ENCODE data around the gene PRKCA. TPM values are rescaled to one million over a fixed set of nuclear protein-coding genes. Genes with fewer than 3 reads are reported as not detected.
"Not testable (repeated sequence)": the region's sequence is repeated elsewhere in the genome, so short reads cannot be mapped to it uniquely, and the experiment has no call there.

PRKCA gene
- total RNA-seq, 2 experiments from 2014 or later = 63.1 to 68.9 TPM

DNA sequence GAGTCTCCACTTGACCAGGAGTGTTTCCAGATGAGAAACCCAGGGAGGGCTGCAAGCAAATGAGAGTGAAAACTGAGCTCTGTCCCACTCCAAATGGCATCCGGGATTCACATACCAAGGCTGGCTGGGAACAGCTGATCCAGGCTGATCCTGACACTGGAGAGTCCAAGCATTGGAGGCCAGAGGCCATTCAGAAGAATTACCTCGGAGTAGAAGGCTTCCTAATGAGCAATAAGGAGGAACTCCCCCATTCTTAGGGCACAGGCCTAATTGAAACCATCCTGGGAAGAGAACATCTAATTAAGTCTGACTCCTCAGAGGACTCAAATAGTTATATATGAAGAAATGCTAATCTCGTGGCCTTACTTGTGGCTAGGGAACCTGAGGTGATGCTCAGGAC lies 142.8 kb downstream of the PRKCA start:
- no peak overlapping the region for H3K27ac Mint-ChIP-seq
- H3K4me1 Mint-ChIP-seq = peaks cover 7% of the 10 kb centered on the region
- H3K27me3 Mint-ChIP-seq = no peaks in the 10 kb centered on the region
- peaks cover 38% of the 10 kb centered on the region for H3K36me3 Mint-ChIP-seq
- H3K4me3 Mint-ChIP-seq = no peak overlapping the region
- no peaks in the 10 kb centered on the region for H3K9me3 Mint-ChIP-seq (ENCODE audit: low read depth)
- ATAC-seq = no peak
- CTCF ChIA-PET = no interaction called here
- no peak for DNase-seq

DNA sequence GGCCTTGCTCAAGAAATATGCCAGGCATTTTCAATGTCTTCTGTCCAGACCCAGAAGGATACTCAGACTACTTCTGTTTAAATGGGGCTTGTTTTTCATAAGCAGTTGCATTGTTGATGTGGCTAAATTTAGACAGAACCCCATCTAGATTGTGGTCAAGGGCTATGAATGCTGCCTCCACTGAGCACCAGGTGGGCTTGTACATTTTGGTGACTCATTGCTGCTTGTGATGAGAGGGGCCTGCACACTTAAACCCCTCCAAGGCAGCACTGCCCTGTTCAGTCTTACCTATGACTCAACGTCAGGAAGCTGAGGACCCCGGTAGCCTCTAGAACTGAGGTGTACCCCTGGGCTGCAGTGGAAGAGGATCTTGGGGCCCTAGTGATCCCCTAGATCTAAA lies 144.0 kb downstream of the PRKCA start:
- H3K36me3 Mint-ChIP-seq = peaks cover 40% of the 10 kb centered on the region
- H3K4me1 Mint-ChIP-seq = peaks cover 7% of the 10 kb centered on the region
- DNase-seq (no peak), ATAC-seq (no peak)
- no peaks in the 10 kb centered on the region for H3K9me3 Mint-ChIP-seq (ENCODE audit: low read depth)
- no peak overlapping the region for H3K4me3 Mint-ChIP-seq
- CTCF ChIA-PET = no interaction called here
- H3K27ac Mint-ChIP-seq = no peak overlapping the region
- H3K27me3 Mint-ChIP-seq = no peaks in the 10 kb centered on the region

DNA sequence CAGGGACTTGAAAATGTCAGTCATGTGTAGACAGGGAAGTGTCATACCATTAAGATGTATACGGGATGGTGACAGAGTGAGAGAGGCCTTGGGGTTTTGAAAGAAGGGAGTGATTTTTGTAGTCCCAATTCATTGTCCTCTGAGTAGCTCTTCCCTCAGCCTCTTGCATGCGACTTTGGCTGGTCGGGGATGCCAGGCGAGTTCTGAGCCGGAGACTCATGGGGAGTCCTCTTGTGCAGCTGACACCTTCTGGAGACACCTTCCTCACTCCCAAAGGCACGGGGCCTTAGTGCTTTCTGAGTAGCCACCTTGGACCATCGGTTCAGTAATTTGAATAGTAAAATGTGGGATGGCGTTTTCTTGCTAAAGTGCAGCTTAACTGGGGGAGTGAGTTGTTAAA lies 144.7 kb downstream of the PRKCA start:
- Mint-ChIP-seq H3K4me3 (no peak overlapping the region), H3K27me3 (no peaks in the 10 kb centered on the region), H3K27ac (no peak overlapping the region), H3K4me1 (peaks cover 7% of the 10 kb centered on the region), H3K36me3 (peaks cover 39% of the 10 kb centered on the region), H3K9me3 (ENCODE audit: low read depth) (no peaks in the 10 kb centered on the region)
- DNase-seq (no peak), ATAC-seq (no peak)
- CTCF ChIA-PET = no interaction called here

DNA sequence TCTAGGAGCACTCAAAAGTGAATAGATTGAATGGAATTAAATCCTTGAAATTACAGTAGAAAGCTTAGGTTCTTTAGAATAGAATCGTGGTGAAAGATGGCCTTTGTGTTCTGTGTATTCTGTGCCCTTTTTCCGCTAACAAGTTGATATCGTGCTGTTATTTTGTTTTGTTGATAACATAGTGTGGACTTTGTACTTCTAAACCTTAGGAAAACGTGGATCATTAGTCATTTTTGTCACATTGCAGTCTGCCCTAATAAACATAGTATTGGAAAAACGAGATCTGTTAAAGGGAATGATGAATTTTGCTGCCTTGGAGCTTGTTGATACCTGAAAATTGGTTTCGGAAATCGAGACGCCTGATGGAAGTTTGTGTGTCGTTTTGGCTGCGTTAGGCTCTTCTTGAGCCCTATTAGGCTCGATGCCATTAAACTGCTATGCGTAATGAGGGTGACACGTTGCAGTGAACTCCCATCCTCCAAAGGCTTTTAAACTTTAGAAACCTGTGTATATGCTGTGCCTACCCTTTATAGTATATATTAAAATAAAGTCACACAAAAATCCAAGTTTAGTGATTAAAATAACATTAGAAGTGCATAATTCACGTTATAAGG lies 145.7 kb downstream of the PRKCA start:
- Mint-ChIP-seq H3K4me3 (no peak overlapping the region), H3K9me3 (ENCODE audit: low read depth) (no peaks in the 10 kb centered on the region), H3K4me1 (peaks cover 7% of the 10 kb centered on the region), H3K27ac (no peak overlapping the region), H3K27me3 (no peaks in the 10 kb centered on the region), H3K36me3 (peaks cover 34% of the 10 kb centered on the region)
- CTCF ChIA-PET = no interaction called here
- ATAC-seq (no peak), DNase-seq (no peak)

- DNase-seq (no peak), ATAC-seq (no peak)
- Mint-ChIP-seq H3K27me3 (no peaks in the 10 kb centered on the region), H3K9me3 (ENCODE audit: low read depth) (no peaks in the 10 kb centered on the region), H3K36me3 (peaks cover 29% of the 10 kb centered on the region), H3K4me3 (no peak overlapping the region), H3K27ac (no peak overlapping the region), H3K4me1 (peaks cover 7% of the 10 kb centered on the region)
- CTCF ChIA-PET = interaction anchor here (0.7 to 0.8 kb wide), 2 partner anchors 13 to 127 kb away, joined by 3 read pairs; no protein-coding TSS in a partner anchor
These were observed 147.1 kb downstream of the PRKCA start for GRCh38 chr17:66449418-66449977.

DNA sequence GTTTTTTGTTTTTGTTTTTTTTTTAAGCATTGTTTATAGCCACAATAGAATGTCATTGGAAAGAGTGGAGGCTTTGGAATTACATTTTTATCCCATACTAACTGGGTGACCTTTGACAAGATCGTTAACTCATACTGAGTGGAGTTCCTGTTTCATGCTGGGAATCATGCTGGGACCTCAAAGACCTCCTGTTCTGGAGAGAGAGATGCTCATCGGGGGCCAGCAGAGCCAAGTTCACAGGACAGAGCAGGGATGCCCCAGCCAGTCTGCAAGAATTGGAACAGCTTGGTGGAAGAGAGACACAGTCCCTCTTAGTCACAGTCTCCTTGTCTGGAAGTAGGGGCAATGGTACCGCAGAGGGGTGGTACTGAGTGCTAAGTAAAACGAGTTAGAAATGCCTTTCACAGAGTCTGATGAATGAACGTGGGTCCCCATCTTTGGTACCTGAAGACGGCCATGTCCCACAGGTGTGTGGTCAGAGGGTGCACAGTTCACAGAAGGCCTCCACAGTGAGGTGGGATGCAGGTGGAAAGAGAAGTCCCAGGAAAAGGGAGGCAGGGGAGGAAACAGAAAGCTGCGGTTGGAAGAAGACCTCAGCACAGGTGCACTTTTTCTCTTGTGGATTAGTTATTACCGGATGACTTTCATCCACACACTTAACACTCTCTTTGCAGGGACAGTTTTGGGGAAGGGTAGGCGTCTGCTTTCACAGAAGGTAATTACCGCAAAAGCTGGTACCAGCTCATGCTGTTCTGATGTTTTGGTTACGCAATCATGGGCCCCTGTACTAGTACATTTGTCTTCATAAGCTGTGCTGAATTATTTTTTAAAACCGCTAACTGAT lies 147.8 kb downstream of the PRKCA start:
- Mint-ChIP-seq H3K9me3 (ENCODE audit: low read depth) (no peaks in the 10 kb centered on the region), H3K27ac (no peak overlapping the region), H3K4me1 (peaks cover 7% of the 10 kb centered on the region), H3K4me3 (no peak overlapping the region), H3K27me3 (no peaks in the 10 kb centered on the region), H3K36me3 (peaks cover 27% of the 10 kb centered on the region)
- CTCF ChIA-PET = no interaction called here
- ATAC-seq = no peak
- no peak for DNase-seq

DNA sequence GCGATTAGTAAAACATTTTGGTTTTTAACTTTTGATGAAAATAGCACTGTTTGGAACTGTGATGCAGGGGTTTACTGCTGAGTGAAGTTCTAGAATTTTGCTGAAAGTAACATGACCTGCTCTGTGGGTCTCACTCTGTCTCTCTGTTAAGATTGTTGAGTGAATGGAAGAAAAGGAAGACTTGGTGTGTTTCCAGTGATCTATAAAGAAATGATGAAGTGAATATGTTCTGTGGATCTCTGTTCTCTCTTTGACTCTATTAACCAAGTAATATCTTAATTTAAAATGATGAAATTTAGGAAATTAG lies 148.4 kb downstream of the PRKCA start:
- DNase-seq (no peak), ATAC-seq (no peak)
- Mint-ChIP-seq H3K36me3 (peaks cover 29% of the 10 kb centered on the region), H3K27me3 (no peaks in the 10 kb centered on the region), H3K9me3 (ENCODE audit: low read depth) (peaks cover 1% of the 10 kb centered on the region), H3K4me3 (no peak overlapping the region), H3K4me1 (peaks cover 5% of the 10 kb centered on the region), H3K27ac (no peak overlapping the region)
- CTCF ChIA-PET = no interaction called here

- ATAC-seq = no peak
- Mint-ChIP-seq H3K9me3 (ENCODE audit: low read depth) (peaks cover 2% of the 10 kb centered on the region), H3K4me1 (no peaks in the 10 kb centered on the region), H3K36me3 (peaks cover 31% of the 10 kb centered on the region), H3K27ac (no peak overlapping the region), H3K27me3 (no peaks in the 10 kb centered on the region), H3K4me3 (no peak overlapping the region)
- CTCF ChIA-PET = no interaction called here
- DNase-seq = no peak
These were observed 149.1 kb downstream of the PRKCA start for GRCh38 chr17:66451188-66452149.

DNA sequence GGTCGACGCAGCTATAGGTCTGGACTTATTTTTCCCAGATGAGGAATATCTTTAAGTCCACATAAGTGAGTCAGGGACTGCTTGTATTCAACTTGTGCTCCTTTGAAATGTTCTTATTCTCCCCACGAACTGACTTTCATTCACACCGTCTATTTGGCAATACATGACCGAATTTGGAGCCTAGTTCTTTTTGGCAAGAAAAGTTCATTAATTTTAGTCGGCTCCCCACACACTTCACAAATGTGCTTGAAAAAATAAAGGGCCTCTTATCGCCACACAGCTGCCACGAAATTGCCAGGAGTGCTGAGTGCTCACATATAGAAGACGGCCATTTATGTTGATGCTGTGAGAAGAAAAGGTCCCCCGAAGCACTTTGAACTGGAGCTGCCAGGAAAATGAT lies 152.6 kb downstream of the PRKCA start:
- Mint-ChIP-seq H3K27me3 (no peaks in the 10 kb centered on the region), H3K27ac (no peak overlapping the region), H3K4me1 (no peaks in the 10 kb centered on the region), H3K36me3 (peaks cover 52% of the 10 kb centered on the region), H3K9me3 (ENCODE audit: low read depth) (peaks cover 14% of the 10 kb centered on the region), H3K4me3 (no peak overlapping the region)
- CTCF ChIA-PET = no interaction called here
- DNase-seq = no peak
- no peak for ATAC-seq

DNA sequence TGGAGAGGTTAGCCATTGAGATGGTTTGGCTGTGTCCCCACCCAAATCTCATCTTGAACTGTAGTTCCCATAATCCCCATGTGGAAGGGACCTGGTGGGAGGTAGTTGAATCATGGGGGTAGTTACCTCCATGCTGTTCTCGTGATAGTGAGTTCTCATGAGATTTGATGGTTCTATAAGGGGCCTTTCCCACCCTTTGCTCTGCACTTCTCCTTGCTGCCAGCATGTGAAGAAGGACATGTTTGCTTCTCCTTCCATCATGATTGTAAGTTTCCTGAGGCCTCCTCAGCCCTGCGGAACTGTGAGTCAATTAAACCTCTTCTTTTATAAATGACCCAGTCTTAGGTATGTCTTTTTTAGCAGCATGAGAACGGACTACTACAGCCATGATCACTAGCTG lies 155.1 kb downstream of the PRKCA start:
- DNase-seq, H3K27me3 Mint-ChIP-seq, CTCF ChIA-PET, ATAC-seq, H3K27ac Mint-ChIP-seq, H3K4me1 Mint-ChIP-seq, H3K4me3 Mint-ChIP-seq: not testable (repeated sequence)
- Mint-ChIP-seq H3K9me3 (ENCODE audit: low read depth) (peaks cover 14% of the 10 kb centered on the region), H3K36me3 (peaks cover 49% of the 10 kb centered on the region)

GRCh38 chr17:66458782-66459181 lies 156.4 kb downstream of the PRKCA start:
- CTCF ChIA-PET = interaction anchor here (1.3 kb wide), 1 partner anchor 10 kb away, joined by 5 read pairs; no protein-coding TSS in a partner anchor
- ATAC-seq (no peak), DNase-seq (no peak)
- Mint-ChIP-seq H3K4me3 (no peak overlapping the region), H3K4me1 (no peaks in the 10 kb centered on the region), H3K27me3 (no peaks in the 10 kb centered on the region), H3K36me3 (peaks cover 44% of the 10 kb centered on the region), H3K27ac (no peak overlapping the region), H3K9me3 (ENCODE audit: low read depth) (peaks cover 14% of the 10 kb centered on the region)

DNA sequence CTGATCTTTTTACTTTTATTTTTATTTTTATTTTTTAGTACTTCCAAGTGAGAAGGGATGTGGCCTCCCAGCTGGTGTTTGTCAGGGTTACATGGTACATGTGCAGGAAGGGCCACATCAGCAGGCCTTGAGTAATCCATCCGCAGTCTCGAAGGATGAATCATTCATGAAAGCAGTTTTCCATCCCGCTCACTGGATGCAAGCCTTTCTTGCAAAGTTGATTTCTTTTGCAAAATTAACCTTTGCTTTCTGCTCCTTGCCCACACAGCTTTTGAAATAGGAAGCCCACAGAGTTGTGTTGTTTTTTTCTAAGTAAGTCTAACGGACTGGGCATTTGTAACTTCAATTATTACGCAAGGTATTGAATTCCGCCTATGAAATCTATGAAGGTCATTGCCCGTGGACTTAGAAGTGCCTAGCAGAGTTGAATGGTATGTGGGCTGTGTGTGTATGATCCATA lies 157.4 kb downstream of the PRKCA start:
- DNase-seq = no peak
- no peak for ATAC-seq
- peaks cover 38% of the 10 kb centered on the region for H3K36me3 Mint-ChIP-seq
- no peak overlapping the region for H3K4me3 Mint-ChIP-seq
- H3K4me1 Mint-ChIP-seq = no peaks in the 10 kb centered on the region
- no peaks in the 10 kb centered on the region for H3K27me3 Mint-ChIP-seq
- H3K9me3 Mint-ChIP-seq (ENCODE audit: low read depth) = peaks cover 14% of the 10 kb centered on the region
- CTCF ChIA-PET = interaction anchor here (0.6 to 1.3 kb wide), 2 partner anchors 9 to 107 kb away, joined by 3 to 5 read pairs; no protein-coding TSS in a partner anchor
- no peak overlapping the region for H3K27ac Mint-ChIP-seq

DNA sequence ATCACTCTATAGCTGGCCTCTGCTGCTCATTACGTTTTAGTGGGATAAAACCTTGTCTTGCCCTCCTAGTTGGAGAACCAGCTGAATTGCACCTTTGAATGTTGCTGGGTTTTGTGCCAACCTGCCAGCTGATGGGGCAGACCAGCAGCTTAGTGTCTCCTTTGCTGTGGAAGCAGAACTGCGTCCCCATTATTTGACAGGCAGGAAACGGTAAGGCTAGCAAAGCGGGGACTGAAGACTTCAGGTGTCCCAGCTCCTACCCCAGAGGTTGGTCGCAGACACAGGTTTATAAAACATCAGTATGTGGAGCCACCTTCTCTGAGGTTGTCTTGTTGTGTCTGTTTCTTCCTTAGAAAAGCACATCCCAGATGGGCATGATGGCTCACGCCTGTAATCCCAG lies 158.1 kb downstream of the PRKCA start:
- ATAC-seq (no peak), DNase-seq (no peak)
- Mint-ChIP-seq H3K9me3 (ENCODE audit: low read depth) (peaks cover 14% of the 10 kb centered on the region), H3K27me3 (no peaks in the 10 kb centered on the region), H3K4me3 (no peak overlapping the region), H3K4me1 (peaks cover 1% of the 10 kb centered on the region), H3K36me3 (peaks cover 32% of the 10 kb centered on the region), H3K27ac (no peak overlapping the region)
- CTCF ChIA-PET = interaction anchor here (0.7 kb wide), 1 partner anchor 183 kb away, joined by 3 read pairs; no protein-coding TSS in a partner anchor

All from activated CD8-positive, alpha-beta memory T cell treated with anti-CD3 and anti-CD28 coated beads, Interleukin-2, amount 10 ng/mL, durations not matched to agents 7 days and 5 days (primary cell).